ENCODE data around the gene TSPEAR. TPM values are rescaled to one million over a fixed set of nuclear protein-coding genes. Genes with fewer than 3 reads are reported as not detected.
"Not testable (repeated sequence)": the region's sequence is repeated elsewhere in the genome, so short reads cannot be mapped to it uniquely, and the experiment has no call there.

The TSPEAR gene
- total RNA-seq, 6 experiments from 2014 or later, result not detected

GRCh38 chr21:44697811-44698734 is 13.3 kb downstream of the TSPEAR start:
- H3K27ac ChIP-seq, result no peak overlapping the region
- ATAC-seq, result peak in 2 of 4 donors; percentile 6 to 61
- TF ChIP-seq CTCF (IDR thresholded peaks at IDR 0.05), result no peak
- no peak for TF ChIP-seq POLR2A (IDR thresholded peaks at IDR 0.05)
- 15% methylated on average over 16 of the region's 35 CpGs for WGBS (ENCODE audit: insufficient coverage, low coverage, low lambda C conversion rate, missing lambda C conversion rate)
- H3K4me3 ChIP-seq, result no peak overlapping the region
- H3K9me3 ChIP-seq, result peaks cover 0 to 4% (median 0%) of the 10 kb centered on the region in 4 donors
- intact Hi-C loops (cut with DNase I), result no loop called here
- no peaks in the 10 kb centered on the region for H3K4me1 ChIP-seq
- peak in 1 of 3 donors; percentile 53 for DNase-seq
- H3K36me3 ChIP-seq, result no peaks in the 10 kb centered on the region
- H3K27me3 ChIP-seq, result peaks cover 0 to 12% of the 10 kb centered on the region in 2 donors

GRCh38 chr21:44697172-44697810 is 14.1 kb downstream of the TSPEAR start, which contains the start of gene KRTAP10-12:
KRTAP10-12 (plus strand) TSS chr21:44697172; CDS start chr21:44697202, 30 bp downstream.
- intact Hi-C loops (cut with DNase I); H3K27ac ChIP-seq; H3K4me1 ChIP-seq; H3K9me3 ChIP-seq; H3K36me3 ChIP-seq; ATAC-seq; H3K4me3 ChIP-seq: not testable (repeated sequence)
- peaks cover 0 to 12% of the 10 kb centered on the region in 2 donors for H3K27me3 ChIP-seq
- WGBS (ENCODE audit: insufficient coverage, low coverage, low lambda C conversion rate, missing lambda C conversion rate), result 29% methylated on average over 4 of the region's 21 CpGs
- DNase-seq, result peak in 1 of 3 donors; percentile 41

GRCh38 chr21:44696572-44696971 is 14.8 kb downstream of the TSPEAR start:
- Histone ChIP-seq H3K9me3 (peaks cover 0 to 4% (median 0%) of the 10 kb centered on the region in 4 donors), H3K27me3 (peaks cover 0 to 12% of the 10 kb centered on the region in 2 donors), H3K4me1 (no peaks in the 10 kb centered on the region), H3K36me3 (no peaks in the 10 kb centered on the region), H3K27ac (no peak overlapping the region), H3K4me3 (no peak overlapping the region)
- intact Hi-C loops (cut with DNase I), result no loop called here
- ATAC-seq (no peak), DNase-seq (peak in 1 of 3 donors; percentile 29)
- WGBS (ENCODE audit: insufficient coverage, low coverage, low lambda C conversion rate, missing lambda C conversion rate), result 67% methylated on average over 5 of the region's 10 CpGs
- no peak for TF ChIP-seq POLR2A (IDR thresholded peaks at IDR 0.05)
- no peak for TF ChIP-seq CTCF (IDR thresholded peaks at IDR 0.05)

GRCh38 chr21:44695641-44696040 is 15.7 kb downstream of the TSPEAR start:
- intact Hi-C loops (cut with DNase I), result no loop called here
- ATAC-seq, result no peak
- 80% methylated on average over 7 of the region's 8 CpGs for WGBS (ENCODE audit: insufficient coverage, low coverage, low lambda C conversion rate, missing lambda C conversion rate)
- Histone ChIP-seq H3K9me3 (peaks cover 0 to 4% (median 0%) of the 10 kb centered on the region in 4 donors), H3K27ac (no peak overlapping the region), H3K4me1 (no peaks in the 10 kb centered on the region), H3K27me3 (peaks cover 0 to 12% of the 10 kb centered on the region in 2 donors), H3K36me3 (no peaks in the 10 kb centered on the region), H3K4me3 (no peak overlapping the region)
- TF ChIP-seq CTCF (IDR thresholded peaks at IDR 0.05) (no peak), POLR2A (IDR thresholded peaks at IDR 0.05) (no peak)
- no peak for DNase-seq

Measured in right lobe of liver (tissue), 6 donors.